H1 (cell line): Measurements from ENCODE around the gene MRPS5. TPM values are rescaled to one million over a fixed set of nuclear protein-coding genes. Genes with fewer than 3 reads are reported as not detected.

ENCODE experiments used
- CTCF ChIA-PET: fragments of 300-600 bp; sonication (Branson Sonifier 250); formaldehyde crosslinking; loops from one replicate; lab custom pipeline; 2021; ENCODE audit not compliant: partially characterized antibody; lab: Charles Lee
- POLR2A ChIA-PET: fragments of 300-600 bp; sonication (Branson Sonifier 250); formaldehyde crosslinking; loops from one replicate; lab custom pipeline; 2021; ENCODE audit warnings: inconsistent platforms; ENCODE audit not compliant: partially characterized antibody; lab: Charles Lee
- DNase-seq, 2 experiments: peaks; one replicate each; pipeline versions ENCODE4 v3.0.0 to v3.0.0-alpha.2; 2010 to 2022; ENCODE audit warnings: low spot score in 2 of 2, low read depth in 1 of 2, mixed read lengths in 1 of 2
- FAIRE-seq: peaks from 2 replicates; lab custom pipeline; 2011; peaks lifted over from hg19 to GRCh38; lab: Jason Lieb, UNC
- H2AFZ ChIP-seq: 2 replicates; pipeline ENCODE4 v1.8.1; 2012; ENCODE audit warnings: low read length, inconsistent platforms
- H2AK5ac ChIP-seq: 2 replicates; pipeline ENCODE4 v1.6.1; 2013; ENCODE audit warnings: low read depth, low read length
- H2BK120ac ChIP-seq: replicated peaks from 2 replicates; pipeline ENCODE3; 2013; ENCODE audit warnings: low read depth, low read length, inconsistent platforms
- H2BK12ac ChIP-seq: 2 replicates; pipeline ENCODE4 v1.6.1; 2013; ENCODE audit warnings: low read depth, low read length
- H2BK15ac ChIP-seq: 2 replicates; pipeline ENCODE4 v1.6.1; 2013; ENCODE audit warnings: low read length
- H2BK20ac ChIP-seq: 2 replicates; pipeline ENCODE4 v1.6.1; 2013; ENCODE audit warnings: low read length
- H2BK5ac ChIP-seq: 2 replicates; pipeline ENCODE4 v1.6.1; 2013; ENCODE audit warnings: low read depth, low read length
- H3K14ac ChIP-seq: 2 replicates; pipeline ENCODE4 v1.6.1; 2013; ENCODE audit warnings: inconsistent platforms; ENCODE audit not compliant: insufficient read length
- H3K18ac ChIP-seq: 2 replicates; pipeline ENCODE4 v1.6.1; 2013; ENCODE audit warnings: low read length; ENCODE audit errors: extremely low read depth
- H3K23ac ChIP-seq: 2 replicates; pipeline ENCODE4 v1.6.1; 2013; ENCODE audit warnings: inconsistent platforms; ENCODE audit not compliant: insufficient read length
- H3K23me2 ChIP-seq: 2 replicates; pipeline ENCODE4 v1.6.1; 2013; ENCODE audit warnings: low read depth, low read length
- H3K27ac ChIP-seq: 2 replicates; pipeline ENCODE4 v1.6.1; 2011; ENCODE audit warnings: low read depth, low read length, inconsistent platforms
- H3K27me3 ChIP-seq, 4 experiments: replicated peaks in 1 of 4; 1 replicate in 1 of 4; 2 replicates in 3 of 4; pipeline versions ENCODE4 v1.6.1 to v1.8.1; 2011 to 2013; ENCODE audit warnings: low read length in 3 of 4, mild to moderate bottlenecking in 3 of 4, inconsistent platforms in 2 of 4, mixed read lengths in 2 of 4, moderate library complexity in 1 of 4; ENCODE audit not compliant: control insufficient read depth in 3 of 4, insufficient read depth in 3 of 4; ENCODE audit errors: extremely low read depth in 1 of 4
- H3K36me3 ChIP-seq, 4 experiments: 2 replicates each; pipeline versions ENCODE4 v1.6.1 to v1.8.1; 2011 to 2013; ENCODE audit warnings: mild to moderate bottlenecking in 4 of 4, low read length in 3 of 4, moderate library complexity in 2 of 4, control low read depth in 1 of 4, inconsistent platforms in 1 of 4; ENCODE audit not compliant: insufficient read depth in 4 of 4, control insufficient read depth in 2 of 4
- H3K4ac ChIP-seq: replicated peaks from 2 replicates; pipeline ENCODE3; 2013; ENCODE audit warnings: low read length, low read depth, mixed read lengths, inconsistent platforms; ENCODE audit not compliant: insufficient read length
- H3K4me1 ChIP-seq, 4 experiments: replicated peaks in 1 of 4; 1 replicate in 1 of 4; 2 replicates in 3 of 4; pipeline versions ENCODE4 v1.6.1 to v1.8.1; 2011 to 2013; ENCODE audit warnings: low read length in 3 of 4, inconsistent platforms in 2 of 4, mixed read lengths in 1 of 4; ENCODE audit not compliant: insufficient read depth in 4 of 4, control insufficient read depth in 3 of 4
- H3K4me2 ChIP-seq, 2 experiments: 2 replicates each; pipeline versions ENCODE4 v1.6.1 to v1.8.1; 2011 to 2013; ENCODE audit warnings: low read depth in 2 of 2, low read length in 2 of 2, control low read depth in 1 of 2, inconsistent platforms in 1 of 2, mild to moderate bottlenecking in 1 of 2; ENCODE audit not compliant: insufficient read depth in 1 of 2
- H3K4me3 ChIP-seq, 4 experiments: fragments of 200-600, 300-600 bp in 1 of 4; sonication (generic), shearing (Covaris generic), sonication (Bioruptor Twin) in 1 of 4; 2 replicates each; pipeline versions ENCODE4 v1.5.1 to v1.8.1; 2011 to 2016; ENCODE audit warnings: low read length in 4 of 4, low read depth in 3 of 4, control low read depth in 2 of 4, inconsistent platforms in 2 of 4, mild to moderate bottlenecking in 2 of 4, mixed read lengths in 1 of 4, moderate library complexity in 1 of 4; ENCODE audit not compliant: insufficient read depth in 2 of 4; ENCODE audit errors: extremely low read depth in 1 of 4
- H3K56ac ChIP-seq: replicated peaks from 2 replicates; pipeline ENCODE3; 2013; ENCODE audit warnings: low read depth, mild to moderate bottlenecking, mixed read lengths, low read length, inconsistent platforms; ENCODE audit not compliant: insufficient read length
- H3K79me1 ChIP-seq: 2 replicates; pipeline ENCODE4 v1.6.1; 2013; ENCODE audit warnings: low read depth, low read length, control low read depth
- H3K79me2 ChIP-seq, 2 experiments: 2 replicates each; pipeline versions ENCODE4 v1.6.1 to v1.8.1; 2012 to 2013; ENCODE audit warnings: low read length in 2 of 2, mild to moderate bottlenecking in 2 of 2, inconsistent platforms in 1 of 2; ENCODE audit not compliant: insufficient read depth in 2 of 2, control insufficient read depth in 1 of 2
- H3K9ac ChIP-seq, 4 experiments: replicated peaks in 1 of 4; 1 replicate in 1 of 4; 2 replicates in 3 of 4; pipeline versions ENCODE4 v1.6.1 to v1.8.1; 2011 to 2013; ENCODE audit warnings: low read depth in 3 of 4, low read length in 3 of 4, control low read depth in 2 of 4, mild to moderate bottlenecking in 2 of 4, moderate library complexity in 2 of 4, inconsistent platforms in 1 of 4; ENCODE audit errors: extremely low read depth in 1 of 4
- H3K9me3 ChIP-seq, 2 experiments: 2 replicates each; pipeline versions ENCODE4 v1.6.1 to v1.8.1; 2012 to 2013; ENCODE audit warnings: mild to moderate bottlenecking in 2 of 2, moderate library complexity in 2 of 2, control low read depth in 1 of 2, inconsistent platforms in 1 of 2, low read depth in 1 of 2, low read length in 1 of 2, mixed read lengths in 1 of 2; ENCODE audit not compliant: insufficient read depth in 2 of 2
- H4K20me1 ChIP-seq, 2 experiments: replicated peaks in 1 of 2; 2 replicates each; pipeline versions ENCODE3 to v1.8.1; 2011 to 2013; ENCODE audit warnings: inconsistent platforms in 2 of 2, low read length in 2 of 2, mild to moderate bottlenecking in 1 of 2; ENCODE audit not compliant: insufficient read depth in 2 of 2, control insufficient read depth in 1 of 2
- H4K5ac ChIP-seq: 2 replicates; pipeline ENCODE4 v1.6.1; 2013; ENCODE audit warnings: low read length, low read depth, mixed read lengths, inconsistent platforms; ENCODE audit not compliant: insufficient read length
- H4K8ac ChIP-seq: 2 replicates; pipeline ENCODE4 v1.8.0; 2013; ENCODE audit warnings: mild to moderate bottlenecking, moderate library complexity, low read length, inconsistent platforms; ENCODE audit not compliant: insufficient read depth; ENCODE audit errors: extremely low read depth
- H4K91ac ChIP-seq: replicated peaks from 2 replicates; pipeline ENCODE3; 2013; ENCODE audit warnings: low read length, mixed read lengths, inconsistent platforms; ENCODE audit not compliant: insufficient read length
- BCL11A ChIP-seq, 2 experiments: IDR thresholded peaks; one replicate each; pipeline ENCODE4 v1.6.1; 2011; ENCODE audit warnings: low read depth in 2 of 2, low read length in 2 of 2, mild to moderate bottlenecking in 2 of 2
- CBX5 ChIP-seq: fragments of 300-800, 300-1000 bp; sonication (generic); IDR thresholded peaks from 2 replicates; pipeline ENCODE4 v1.7.1; 2016; ENCODE audit warnings: antibody characterized with exemption, low read length, low read depth
- HDAC6 ChIP-seq: IDR thresholded peaks from one replicate; pipeline ENCODE4 v1.7.1; 2012; ENCODE audit warnings: low read depth, mild to moderate bottlenecking, inconsistent platforms, low read length, moderate library complexity
- PHF8 ChIP-seq: fragments of 200-600 bp; sonication (generic); conservative IDR thresholded peaks from 2 replicates; pipeline ENCODE4 v1.7.1; 2012; ENCODE audit warnings: low read depth, mild to moderate bottlenecking, inconsistent platforms, low read length, moderate library complexity
- POU5F1 ChIP-seq: IDR thresholded peaks from 2 replicates; pipeline ENCODE4 v1.6.1; 2011; ENCODE audit warnings: low read depth, mild to moderate bottlenecking, low read length, moderate library complexity
- SIX5 ChIP-seq: IDR thresholded peaks from 2 replicates; pipeline ENCODE4 v1.6.1; 2011; ENCODE audit warnings: mild to moderate bottlenecking, low read depth, low read length
- SP1 ChIP-seq: IDR thresholded peaks from 2 replicates; pipeline ENCODE4 v1.6.1; 2011; ENCODE audit warnings: low read depth, low read length
- SUZ12 ChIP-seq: fragments of 200-600 bp; sonication (generic); IDR thresholded peaks from 2 replicates; pipeline ENCODE4 v1.6.1; 2012; ENCODE audit warnings: mild to moderate bottlenecking, inconsistent platforms, low read length, moderate library complexity, mixed read lengths
- USF2 ChIP-seq: IDR thresholded peaks from 2 replicates; pipeline ENCODE4 v1.6.1; 2011; ENCODE audit warnings: low read length, improper control_type of control experiment
- WGBS, 2 experiments: shearing (Covaris generic) in 1 of 2; methylation state at CpG; one replicate each; pipeline versions ENCODE4 v1.1.6 to v1.1.7; 2013 to 2015; ENCODE audit warnings: low lambda C conversion rate in 2 of 2, mixed read lengths in 2 of 2, inconsistent platforms in 1 of 2, low coverage in 1 of 2, missing lambda C conversion rate in 1 of 2; ENCODE audit not compliant: insufficient replicate concordance in 2 of 2, insufficient coverage in 1 of 2, insufficient read length in 1 of 2; ENCODE audit errors: extremely low coverage in 1 of 2, missing lambda C conversion rate in 1 of 2; 5-methylcytosine and 5-hydroxymethylcytosine counted together
- polyA plus RNA-seq, 7 experiments: library from polyadenylated mRNA; depleted of rRNA in 3 of 7; stranded (reverse) in 5 of 7; unstranded in 2 of 7; fragments of >200 nt in 5 of 7; fragments of 200-250 nt in 2 of 7; gene quantifications; 1 replicate in 5 of 7; 2 replicates in 1 of 7; 4 replicates in 1 of 7; pipeline versions ENCODE4 v1.2.1 to v1.2.3, GENCODE V29; 2011 to 2013; ENCODE audit warnings: missing spikeins in 2 of 7, mixed read lengths in 2 of 7
- total RNA-seq: library from RNA; stranded (reverse); fragmentation: NEBNext Ultra II Directional; extraction: Animal tissue kit (Norgen Biotek cat#: 25700); gene quantifications from 2 replicates; pipeline ENCODE4 v1.2.1, GENCODE V29; 2021

MRPS5 gene
- total and polyA plus RNA-seq, 2 of the 8 experiments (the other 6 are each of a cell fraction or from before 2014, with no cell fraction given): 36.7 to 53.0 TPM

- no peak for FAIRE-seq
- H4K20me1 ChIP-seq: no peaks in the 10 kb centered on the region
- H2BK15ac ChIP-seq: no peak overlapping the region
- no peak overlapping the region for H3K9ac ChIP-seq
- H3K56ac ChIP-seq: no peak overlapping the region
- no peaks in the 10 kb centered on the region for H3K27me3 ChIP-seq
- H3K36me3 ChIP-seq: no peaks in the 10 kb centered on the region
- no peak overlapping the region for H3K4me3 ChIP-seq
- H4K91ac ChIP-seq: no peak overlapping the region
- H3K23ac ChIP-seq: no peak overlapping the region
- no peak overlapping the region for H2AFZ ChIP-seq
- H2BK12ac ChIP-seq: no peak overlapping the region
- no peak overlapping the region for H3K14ac ChIP-seq
- H3K23me2 ChIP-seq: no peaks in the 10 kb centered on the region
- H3K4ac ChIP-seq: no peak overlapping the region
- ChIA-PET POLR2A (no interaction called here), CTCF (no interaction called here)
- no peak overlapping the region for H2AK5ac ChIP-seq
- no peak overlapping the region for H3K4me2 ChIP-seq
- WGBS, 2 experiments: 82% methylated on average over 9 of the region's 9 CpGs; no CpG with 5 or more reads in 1 of the 2 experiments
- no peaks in the 10 kb centered on the region for H3K79me1 ChIP-seq
- H3K79me2 ChIP-seq: no peaks in the 10 kb centered on the region
- no peaks in the 10 kb centered on the region for H3K4me1 ChIP-seq
- no peak overlapping the region for H3K18ac ChIP-seq
- H4K5ac ChIP-seq: no peak overlapping the region
- no peak overlapping the region for H3K27ac ChIP-seq
- H3K9me3 ChIP-seq: peaks cover 38 to 69% of the 10 kb centered on the region in 2 experiments
- no peak overlapping the region for H2BK5ac ChIP-seq
- DNase-seq: no peak
- TF ChIP-seq SUZ12 (no peak), USF2 (no peak), POU5F1 (no peak), BCL11A (IDR thresholded peaks at IDR 0.05; ENCODE audit: low read depth in 2 of 2, low read length in 2 of 2) (no peak), SIX5 (no peak), CBX5 (no peak), PHF8 (no peak), HDAC6 (no peak), SP1 (no peak)
- H2BK120ac ChIP-seq: no peak overlapping the region
- H2BK20ac ChIP-seq: no peak overlapping the region
- no peak overlapping the region for H4K8ac ChIP-seq
Observed at GRCh38 chr2:95069465-95069864, 52.1 kb downstream of the MRPS5 start.
